Chondrocyte (in vitro differentiated cells): ENCODE measurements around the gene HM13. TPM values are rescaled to one million over a fixed set of nuclear protein-coding genes. Genes with fewer than 3 reads are reported as not detected.
"Not testable (repeated sequence)": the region's sequence is repeated elsewhere in the genome, so short reads cannot be mapped to it uniquely, and the experiment has no call there.

Experiments
- DNase-seq: peaks from one replicate; pipeline ENCODE4 v3.0.0; 2021; ENCODE audit warnings: mixed read lengths, low spot score
- H3K27ac Mint-ChIP-seq: one replicate; pipeline ENCODE4 v1.8.0; 2021; ENCODE audit warnings: mild to moderate bottlenecking, moderate library complexity, mixed read lengths; ENCODE audit not compliant: unreplicated experiment
- H3K27me3 Mint-ChIP-seq: 2 replicates; pipeline ENCODE4 v1.8.0; 2021; ENCODE audit warnings: low read depth, mixed read lengths
- H3K36me3 Mint-ChIP-seq: 2 replicates; pipeline ENCODE4 v1.8.0; 2021; ENCODE audit warnings: low read depth, mixed read lengths
- H3K4me1 Mint-ChIP-seq: 2 replicates; pipeline ENCODE4 v1.8.0; 2021; ENCODE audit warnings: low read depth, mild to moderate bottlenecking, mixed read lengths
- H3K4me3 Mint-ChIP-seq: one replicate; pipeline ENCODE4 v1.8.0; 2021; ENCODE audit warnings: mild to moderate bottlenecking, moderate library complexity, mixed read lengths; ENCODE audit not compliant: unreplicated experiment
- H3K9me3 Mint-ChIP-seq: 2 replicates; pipeline ENCODE4 v1.8.0; 2021; ENCODE audit warnings: low read depth, mixed read lengths
- total RNA-seq: library from RNA; stranded (reverse); gene quantifications from 3 replicates; pipeline ENCODE4 v1.2.1, GENCODE V29; 2021
- TF ChIP-seq, protein P1 (sequence below): fragments of 200-600 bp; sonication (generic); IDR thresholded peaks from 2 replicates; pipeline ENCODE4 v1.5.0; 2021; ENCODE audit warnings: antibody characterized with exemption, mild to moderate bottlenecking, moderate library complexity

Gene HM13
- total RNA-seq, 1 donor from 2014 or later: 269 TPM

DNA sequence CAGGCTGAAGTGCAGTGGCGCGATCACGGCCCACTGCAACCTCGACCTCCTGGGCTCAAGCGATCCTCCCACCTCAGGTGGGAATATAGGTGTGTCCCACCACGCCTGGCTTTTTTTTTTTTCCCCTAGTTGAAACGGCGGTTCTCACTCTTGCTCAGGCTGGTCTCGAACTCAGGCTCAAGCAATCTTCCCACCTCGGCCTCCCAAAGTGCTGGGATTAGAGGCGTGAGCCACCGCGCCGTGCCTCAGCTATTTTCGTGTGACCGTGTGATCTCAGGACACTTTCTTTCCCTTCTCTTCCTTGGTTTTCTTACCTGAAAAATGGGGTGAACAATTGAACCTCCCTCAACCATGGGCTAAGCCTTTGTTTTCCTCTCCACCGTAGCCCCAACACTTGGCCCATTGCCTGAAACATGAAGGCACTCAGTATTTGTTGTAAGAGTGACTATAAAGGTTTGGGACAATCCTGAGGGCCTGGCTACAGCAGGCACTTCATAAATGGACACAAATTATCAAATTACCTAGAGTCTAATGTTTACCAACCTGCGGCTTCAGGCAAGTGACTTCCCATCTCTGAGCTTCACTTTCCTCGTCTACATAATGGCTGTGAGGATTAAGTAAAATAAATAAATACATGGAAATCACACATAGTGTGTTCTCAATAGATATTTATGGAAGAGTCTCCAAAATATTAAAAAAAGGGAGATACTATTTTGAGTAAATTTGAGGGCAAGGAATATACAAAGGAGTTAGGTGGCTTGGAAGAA, 59.5 kb downstream of the HM13 start:
- Mint-ChIP-seq H3K4me3 (peak overlapping the region; percentile 83), H3K4me1 (peaks cover 32% of the 10 kb centered on the region), H3K27ac (peak overlapping the region; percentile 94), H3K27me3 (no peaks in the 10 kb centered on the region), H3K9me3 (peaks cover 3% of the 10 kb centered on the region), H3K36me3 (no peaks in the 10 kb centered on the region)
- TF ChIP-seq, protein P1, sequence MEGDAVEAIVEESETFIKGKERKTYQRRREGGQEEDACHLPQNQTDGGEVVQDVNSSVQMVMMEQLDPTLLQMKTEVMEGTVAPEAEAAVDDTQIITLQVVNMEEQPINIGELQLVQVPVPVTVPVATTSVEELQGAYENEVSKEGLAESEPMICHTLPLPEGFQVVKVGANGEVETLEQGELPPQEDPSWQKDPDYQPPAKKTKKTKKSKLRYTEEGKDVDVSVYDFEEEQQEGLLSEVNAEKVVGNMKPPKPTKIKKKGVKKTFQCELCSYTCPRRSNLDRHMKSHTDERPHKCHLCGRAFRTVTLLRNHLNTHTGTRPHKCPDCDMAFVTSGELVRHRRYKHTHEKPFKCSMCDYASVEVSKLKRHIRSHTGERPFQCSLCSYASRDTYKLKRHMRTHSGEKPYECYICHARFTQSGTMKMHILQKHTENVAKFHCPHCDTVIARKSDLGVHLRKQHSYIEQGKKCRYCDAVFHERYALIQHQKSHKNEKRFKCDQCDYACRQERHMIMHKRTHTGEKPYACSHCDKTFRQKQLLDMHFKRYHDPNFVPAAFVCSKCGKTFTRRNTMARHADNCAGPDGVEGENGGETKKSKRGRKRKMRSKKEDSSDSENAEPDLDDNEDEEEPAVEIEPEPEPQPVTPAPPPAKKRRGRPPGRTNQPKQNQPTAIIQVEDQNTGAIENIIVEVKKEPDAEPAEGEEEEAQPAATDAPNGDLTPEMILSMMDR: no peak
- no peak for DNase-seq

DNA sequence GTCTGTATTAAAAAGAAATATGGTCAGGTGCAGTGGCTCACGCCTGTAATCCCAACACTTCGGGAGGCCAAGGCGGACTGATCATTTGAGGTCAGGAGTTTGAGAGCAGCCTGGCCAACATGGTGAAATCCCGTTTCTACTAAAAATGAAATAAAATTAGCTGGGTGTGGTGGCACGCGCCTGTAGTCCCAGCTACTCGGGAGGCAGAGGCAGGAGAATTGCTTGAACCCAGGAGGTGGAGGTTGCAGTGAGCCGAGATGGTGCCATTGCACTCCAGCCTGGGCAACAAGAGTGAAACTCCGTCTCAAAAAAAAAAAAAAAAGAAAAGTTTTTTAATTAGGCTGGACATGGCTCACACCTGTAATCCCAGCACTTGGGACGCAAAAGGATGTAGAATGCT, 60.7 kb downstream of the HM13 start:
- DNase-seq, H3K27me3 Mint-ChIP-seq, H3K9me3 Mint-ChIP-seq, H3K4me3 Mint-ChIP-seq, H3K27ac Mint-ChIP-seq, H3K36me3 Mint-ChIP-seq: not testable (repeated sequence)
- peaks cover 20% of the 10 kb centered on the region for H3K4me1 Mint-ChIP-seq

DNA sequence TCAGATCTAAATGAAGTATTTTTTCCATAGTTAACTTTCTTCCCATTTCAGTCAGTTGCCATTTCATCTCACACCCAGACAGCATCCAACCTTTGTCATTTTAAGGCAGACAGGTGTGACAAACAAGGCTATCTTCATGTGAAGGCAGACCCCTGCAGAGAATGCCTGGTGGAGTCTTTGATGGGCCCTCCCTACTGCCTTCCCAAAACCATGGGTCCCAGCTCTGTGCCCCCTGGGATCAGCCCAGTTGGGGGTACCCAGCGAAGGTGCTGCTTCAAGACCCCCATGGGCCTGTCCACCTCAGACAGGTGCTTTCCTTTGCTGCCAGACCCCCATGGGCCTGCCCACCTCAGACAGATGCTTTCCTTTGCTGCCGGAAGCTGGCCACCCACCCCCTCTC, 62.5 kb downstream of the HM13 start:
- H3K27me3 Mint-ChIP-seq: no peaks in the 10 kb centered on the region
- H3K27ac Mint-ChIP-seq: no peak overlapping the region
- H3K4me3 Mint-ChIP-seq: no peak overlapping the region
- no peak for DNase-seq
- H3K36me3 Mint-ChIP-seq: no peaks in the 10 kb centered on the region
- TF ChIP-seq, protein P1: no peak
- H3K9me3 Mint-ChIP-seq: peaks cover 3% of the 10 kb centered on the region
- H3K4me1 Mint-ChIP-seq: peaks cover 20% of the 10 kb centered on the region

DNA sequence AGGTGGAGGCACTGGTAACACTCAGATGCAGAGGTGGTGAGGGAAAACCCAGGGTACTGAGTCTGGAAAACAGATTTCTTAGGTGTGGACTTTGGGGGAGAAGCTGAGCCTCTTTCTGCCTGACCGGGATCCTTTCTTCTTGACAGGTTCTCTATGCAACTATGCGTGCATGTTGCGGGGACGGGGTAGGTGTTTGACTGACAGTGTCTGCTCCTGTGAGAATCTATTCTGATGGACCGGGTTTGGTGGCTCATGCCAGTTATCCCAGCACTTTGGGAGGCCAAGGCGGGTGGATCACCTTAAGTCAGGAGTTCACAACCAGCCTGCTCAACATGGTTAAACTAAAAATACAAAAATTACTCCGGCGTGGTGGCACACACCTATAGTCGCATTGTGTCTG, 63.0 kb downstream of the HM13 start:
- TF ChIP-seq, protein P1: no peak
- H3K36me3 Mint-ChIP-seq: no peaks in the 10 kb centered on the region
- H3K4me1 Mint-ChIP-seq: peaks cover 17% of the 10 kb centered on the region
- DNase-seq: no peak
- peaks cover 3% of the 10 kb centered on the region for H3K9me3 Mint-ChIP-seq
- no peak overlapping the region for H3K27ac Mint-ChIP-seq
- no peaks in the 10 kb centered on the region for H3K27me3 Mint-ChIP-seq
- no peak overlapping the region for H3K4me3 Mint-ChIP-seq

DNA sequence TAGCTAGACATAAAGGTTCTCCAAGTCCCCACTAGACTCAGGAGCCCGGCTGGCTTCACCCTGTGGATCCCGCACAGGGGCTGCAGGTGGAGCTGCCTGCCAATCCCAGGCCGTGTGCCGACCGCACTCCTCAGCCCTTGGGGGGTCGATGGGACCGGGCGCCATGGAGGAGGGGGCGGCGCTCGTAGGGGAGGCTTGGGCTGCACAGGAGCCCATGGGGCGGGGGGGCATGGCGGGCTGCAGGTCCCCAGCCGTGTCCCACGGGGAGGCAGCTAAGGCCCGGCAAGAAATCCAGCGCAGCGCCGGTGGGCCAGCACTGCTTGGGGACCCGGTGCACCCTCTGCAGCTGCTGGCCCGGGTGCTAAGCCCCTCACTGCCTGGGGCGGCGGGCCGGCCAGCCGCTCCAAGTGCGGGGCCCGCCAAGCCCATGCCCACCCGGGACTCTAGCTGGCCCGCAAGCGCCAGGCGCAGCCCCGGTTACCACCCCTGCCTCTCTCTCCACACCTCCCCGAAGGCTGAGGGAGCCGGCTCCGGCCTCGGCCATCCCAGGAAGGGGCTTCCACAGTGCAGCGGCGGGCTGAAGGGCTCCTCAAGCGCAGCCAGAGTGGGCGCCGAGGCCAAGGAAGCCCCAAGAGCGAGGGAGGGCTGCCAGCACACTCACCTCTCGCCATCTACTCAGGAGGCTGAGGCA, 64.4 kb downstream of the HM13 start:
- Mint-ChIP-seq H3K27ac (no peak overlapping the region), H3K4me1 (peaks cover 7% of the 10 kb centered on the region), H3K4me3 (no peak overlapping the region), H3K9me3 (peaks cover 3% of the 10 kb centered on the region), H3K27me3 (no peaks in the 10 kb centered on the region), H3K36me3 (no peaks in the 10 kb centered on the region)
- TF ChIP-seq, protein P1: no peak
- no peak for DNase-seq
